Fibroblast of lung (primary cell): Measurements from ENCODE around the gene MC5R. TPM values are rescaled to one million over a fixed set of nuclear protein-coding genes. Genes with fewer than 3 reads are reported as not detected.

Experiments
- DNase-seq, 2 donors: peaks; one replicate each; pipeline versions ENCODE4 v3.0.0 to v3.0.0-alpha.2; 2010; ENCODE audit warnings: low read depth in 2 of 2
- H2AFZ ChIP-seq: 2 replicates; pipeline ENCODE4 v1.5.1; 2012; ENCODE audit warnings: low read length, control low read depth, inconsistent platforms
- H3K27ac ChIP-seq: 2 replicates; pipeline ENCODE4 v1.5.1; 2011; ENCODE audit warnings: low read length, control low read depth; ENCODE audit not compliant: insufficient read depth
- H3K27me3 ChIP-seq: 2 replicates; pipeline ENCODE4 v1.5.1; 2011; ENCODE audit warnings: mild to moderate bottlenecking, low read length; ENCODE audit not compliant: control insufficient read depth, insufficient read depth
- H3K36me3 ChIP-seq: 2 replicates; pipeline ENCODE4 v1.5.1; 2011; ENCODE audit warnings: low read length; ENCODE audit not compliant: control insufficient read depth, insufficient read depth
- H3K4me1 ChIP-seq: 2 replicates; pipeline ENCODE4 v1.5.1; 2011; ENCODE audit warnings: low read length; ENCODE audit not compliant: control insufficient read depth, insufficient read depth; ENCODE audit errors: extremely low read depth
- H3K4me2 ChIP-seq: 2 replicates; pipeline ENCODE4 v1.5.1; 2011; ENCODE audit warnings: low read length, control low read depth; ENCODE audit not compliant: insufficient read depth; ENCODE audit errors: extremely low read depth
- H3K4me3 ChIP-seq, 4 experiments: fragments of 200-600 bp in 1 of 4; sonication (generic) in 1 of 4; replicated peaks in 1 of 4; 2 replicates each; pipeline ENCODE4 v1.5.1; 2011 to 2016; ENCODE audit warnings: low read length in 4 of 4, low read depth in 3 of 4, mild to moderate bottlenecking in 3 of 4, control low read depth in 2 of 4, inconsistent platforms in 1 of 4, mixed read lengths in 1 of 4; ENCODE audit not compliant: insufficient read depth in 1 of 4; ENCODE audit errors: control extremely low read depth in 1 of 4
- H3K79me2 ChIP-seq: 2 replicates; pipeline ENCODE4 v1.5.1; 2012; ENCODE audit warnings: mild to moderate bottlenecking, low read length, inconsistent platforms; ENCODE audit not compliant: control insufficient read depth, insufficient read depth
- H3K9ac ChIP-seq: 2 replicates; pipeline ENCODE4 v1.5.1; 2011; ENCODE audit warnings: mild to moderate bottlenecking, low read length, control low read depth; ENCODE audit not compliant: insufficient read depth
- H3K9me3 ChIP-seq: 2 replicates; pipeline ENCODE4 v1.5.1; 2012; ENCODE audit warnings: low read depth, low read length; ENCODE audit not compliant: control insufficient read depth, insufficient read depth
- H4K20me1 ChIP-seq: 2 replicates; pipeline ENCODE4 v1.5.1; 2011; ENCODE audit warnings: low read length; ENCODE audit not compliant: control insufficient read depth, insufficient read depth; ENCODE audit errors: extremely low read depth
- CTCF ChIP-seq, 2 donors: IDR thresholded peaks in 1 of 2; conservative IDR thresholded peaks in 1 of 2; 1 replicate in 1 of 2; 2 replicates in 1 of 2; pipeline ENCODE4 v1.5.1; 2011 to 2012; ENCODE audit warnings: low read length in 2 of 2, control low read depth in 1 of 2, inconsistent platforms in 1 of 2, low read depth in 1 of 2, mild to moderate bottlenecking in 1 of 2
- EZH2 ChIP-seq: IDR thresholded peaks from 2 replicates; pipeline ENCODE4 v1.5.1; 2012; ENCODE audit warnings: low read length, control low read depth, mild to moderate bottlenecking; ENCODE audit errors: missing control alignments
- polyA plus RNA-seq, 2 donors: library from polyadenylated mRNA; depleted of rRNA in 1 of 2; stranded (reverse) in 1 of 2; unstranded in 1 of 2; fragments of >200 nt; gene quantifications; 2 replicates each; pipeline ENCODE4 v1.2.1, GENCODE V29; 2011 to 2012; ENCODE audit warnings: missing spikeins in 1 of 2
- total RNA-seq: library from RNA; depleted of rRNA; stranded (reverse); fragments of >200 nt; gene quantifications from 2 replicates; pipeline ENCODE4 v1.2.1, GENCODE V29; 2014

The MC5R gene
- total and polyA plus RNA-seq, 2 donors (not counting 1 experiment from before 2014, with no cell fraction given), result not detected

GRCh38 chr18:13793819-13794218 is 30.1 kb upstream of the MC5R start:
- DNase-seq, result no peak
- Histone ChIP-seq H3K36me3 (no peaks in the 10 kb centered on the region), H3K9me3 (no peaks in the 10 kb centered on the region), H3K4me3 (no peak overlapping the region), H3K4me2 (no peak overlapping the region), H3K79me2 (no peaks in the 10 kb centered on the region), H3K27me3 (no peaks in the 10 kb centered on the region), H3K9ac (no peak overlapping the region), H2AFZ (no peak overlapping the region), H3K4me1 (no peaks in the 10 kb centered on the region), H4K20me1 (no peaks in the 10 kb centered on the region), H3K27ac (no peak overlapping the region)
- TF ChIP-seq EZH2, result no peak
- no peak for TF ChIP-seq CTCF (conservative IDR thresholded peaks at IDR 0.05 in 1 of 2, IDR thresholded peaks at IDR 0.05 in 1 of 2; ENCODE audit: low read depth in 1 of 2, low read length in 2 of 2)

- H3K4me2 ChIP-seq, result no peak overlapping the region
- H3K4me3 ChIP-seq, result no peak overlapping the region
Measured at GRCh38 chr18:13796515-13796914, 27.4 kb upstream of the MC5R start.

GRCh38 chr18:13797157-13797611 is 26.8 kb upstream of the MC5R start:
- no peak overlapping the region for H3K27ac ChIP-seq
- TF ChIP-seq EZH2, result no peak
- no peak for TF ChIP-seq CTCF (conservative IDR thresholded peaks at IDR 0.05 in 1 of 2, IDR thresholded peaks at IDR 0.05 in 1 of 2; ENCODE audit: low read depth in 1 of 2, low read length in 2 of 2)
- H4K20me1 ChIP-seq, result no peaks in the 10 kb centered on the region
- no peaks in the 10 kb centered on the region for H3K9me3 ChIP-seq
- no peaks in the 10 kb centered on the region for H3K4me1 ChIP-seq
- H3K9ac ChIP-seq, result no peak overlapping the region
- no peak overlapping the region for H3K4me3 ChIP-seq
- H3K4me2 ChIP-seq, result no peak overlapping the region
- no peaks in the 10 kb centered on the region for H3K36me3 ChIP-seq
- no peaks in the 10 kb centered on the region for H3K79me2 ChIP-seq
- DNase-seq, result peak in 1 of 2 donors; percentile 70
- H2AFZ ChIP-seq, result no peak overlapping the region
- H3K27me3 ChIP-seq, result no peaks in the 10 kb centered on the region

More at GRCh38 chr18:13796515-13796914, 27.4 kb upstream of the MC5R start:
- DNase-seq, result no peak
- no peaks in the 10 kb centered on the region for H3K79me2 ChIP-seq
- no peaks in the 10 kb centered on the region for H3K36me3 ChIP-seq
- H3K4me1 ChIP-seq, result no peaks in the 10 kb centered on the region
- TF ChIP-seq CTCF (conservative IDR thresholded peaks at IDR 0.05 in 1 of 2, IDR thresholded peaks at IDR 0.05 in 1 of 2; ENCODE audit: low read depth in 1 of 2, low read length in 2 of 2), result no peak
- TF ChIP-seq EZH2, result no peak
- H2AFZ ChIP-seq, result no peak overlapping the region
- H3K27ac ChIP-seq, result no peak overlapping the region
- H3K9ac ChIP-seq, result no peak overlapping the region
- no peaks in the 10 kb centered on the region for H3K9me3 ChIP-seq
- H4K20me1 ChIP-seq, result no peaks in the 10 kb centered on the region
- no peaks in the 10 kb centered on the region for H3K27me3 ChIP-seq
